HG03432 (cell line): ENCODE results near the gene TTLL6.
"Not testable (repeated sequence)": the region's sequence is repeated elsewhere in the genome, so short reads cannot be mapped to it uniquely, and the experiment has no call there.

Experiments
- ATAC-seq: cut with Tn5 transposase; IDR thresholded peaks from one replicate; pipeline ENCODE4 v1.9.1; 2021; ENCODE audit warnings: mild to moderate bottlenecking, moderate library complexity; ENCODE audit not compliant: unreplicated experiment

Gene TTLL6

GRCh38 chr17:48725288-48726064 lies 91.6 kb downstream of the TTLL6 start:
- ATAC-seq = no peak

- ATAC-seq = no peak
Observed at GRCh38 chr17:48725004-48725287, 92.1 kb downstream of the TTLL6 start.

- no peak for ATAC-seq
Observed at GRCh38 chr17:48724251-48725003, 92.6 kb downstream of the TTLL6 start.

GRCh38 chr17:48723423-48724250 lies 93.4 kb downstream of the TTLL6 start:
- ATAC-seq = no peak

- ATAC-seq = no peak
Observed at GRCh38 chr17:48722915-48723422, 94.1 kb downstream of the TTLL6 start, which contains the start of gene PRAC2. PRAC2 (plus strand) TSS chr17:48723185; CDS start chr17:48724411, 1,226 bp downstream.

GRCh38 chr17:48722201-48722907 lies 94.7 kb downstream of the TTLL6 start, which contains the start of gene PRAC1:
PRAC1 (minus strand) TSS chr17:48722518; CDS start chr17:48722392, 126 bp downstream.
- no peak for ATAC-seq

- no peak for ATAC-seq
Observed at GRCh38 chr17:48721009-48721402, 96.0 kb downstream of the TTLL6 start.

- no peak for ATAC-seq
Observed at GRCh38 chr17:48720266-48721008, 96.6 kb downstream of the TTLL6 start.

GRCh38 chr17:48719642-48720265 lies 97.3 kb downstream of the TTLL6 start:
- no peak for ATAC-seq

GRCh38 chr17:48718761-48719641 lies 98.0 kb downstream of the TTLL6 start:
- no peak for ATAC-seq

- ATAC-seq = no peak
Observed at GRCh38 chr17:48718227-48718760, 98.7 kb downstream of the TTLL6 start.

- ATAC-seq = no peak
Observed at GRCh38 chr17:48717367-48718226, 99.4 kb downstream of the TTLL6 start.

- not testable (repeated sequence) for ATAC-seq
Observed at GRCh38 chr17:48716549-48716948, 100.5 kb downstream of the TTLL6 start.

- ATAC-seq = no peak
Observed at GRCh38 chr17:48715496-48716399, 101.3 kb downstream of the TTLL6 start.
